Panc1 (cell line): ENCODE measurements around the gene LPIN3.

Experiments
- POLR2AphosphoS5 ChIP-seq: IDR thresholded peaks from 2 replicates; pipeline ENCODE4 v1.6.1; 2012; ENCODE audit warnings: mild to moderate bottlenecking, low read depth, low read length, moderate library complexity
- SIN3A ChIP-seq: IDR thresholded peaks from 2 replicates; pipeline ENCODE4 v1.6.1; 2012; ENCODE audit warnings: low read depth, mild to moderate bottlenecking, low read length, moderate library complexity, borderline replicate concordance; ENCODE audit not compliant: insufficient read depth
- TCF7L2 ChIP-seq: IDR thresholded peaks from 2 replicates; pipeline ENCODE4 v1.6.1; 2011; ENCODE audit warnings: mild to moderate bottlenecking, low read depth, low read length, inconsistent platforms
- TF ChIP-seq, protein P1 (sequence below), 2 experiments: IDR thresholded peaks; 2 replicates each; pipeline ENCODE4 v1.6.1; 2011 to 2012; ENCODE audit warnings: low read depth in 2 of 2, control low read depth in 1 of 2, low read length in 1 of 2, mild to moderate bottlenecking in 1 of 2, moderate library complexity in 1 of 2; ENCODE audit not compliant: insufficient read depth in 1 of 2
- TF ChIP-seq, protein P2 (sequence below): fragments of 450-650 bp; IDR thresholded peaks from 2 replicates; pipeline ENCODE4 v1.5.1; 2017; ENCODE audit warnings: mild to moderate bottlenecking

DNA sequence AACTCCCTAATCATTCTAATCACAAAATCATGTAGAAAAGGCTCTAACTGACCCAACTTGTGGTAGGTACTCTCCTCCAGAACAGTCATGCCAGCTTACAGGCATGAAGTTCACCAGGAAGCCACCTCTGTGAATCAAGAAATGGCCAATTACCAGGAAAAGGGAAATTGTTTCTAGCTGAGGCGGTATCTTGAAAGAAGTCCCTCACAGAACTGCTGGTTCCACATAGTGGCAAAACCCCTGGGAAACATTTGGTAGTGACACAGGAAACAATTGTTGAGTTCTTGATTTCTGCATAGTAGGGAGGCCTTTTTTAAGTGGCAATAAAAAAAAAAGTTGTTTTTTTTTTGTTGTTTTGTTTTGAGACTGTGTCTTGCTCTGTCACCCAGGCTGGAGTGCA is 19.6 kb upstream of the LPIN3 start:
- TF ChIP-seq, protein P1, sequence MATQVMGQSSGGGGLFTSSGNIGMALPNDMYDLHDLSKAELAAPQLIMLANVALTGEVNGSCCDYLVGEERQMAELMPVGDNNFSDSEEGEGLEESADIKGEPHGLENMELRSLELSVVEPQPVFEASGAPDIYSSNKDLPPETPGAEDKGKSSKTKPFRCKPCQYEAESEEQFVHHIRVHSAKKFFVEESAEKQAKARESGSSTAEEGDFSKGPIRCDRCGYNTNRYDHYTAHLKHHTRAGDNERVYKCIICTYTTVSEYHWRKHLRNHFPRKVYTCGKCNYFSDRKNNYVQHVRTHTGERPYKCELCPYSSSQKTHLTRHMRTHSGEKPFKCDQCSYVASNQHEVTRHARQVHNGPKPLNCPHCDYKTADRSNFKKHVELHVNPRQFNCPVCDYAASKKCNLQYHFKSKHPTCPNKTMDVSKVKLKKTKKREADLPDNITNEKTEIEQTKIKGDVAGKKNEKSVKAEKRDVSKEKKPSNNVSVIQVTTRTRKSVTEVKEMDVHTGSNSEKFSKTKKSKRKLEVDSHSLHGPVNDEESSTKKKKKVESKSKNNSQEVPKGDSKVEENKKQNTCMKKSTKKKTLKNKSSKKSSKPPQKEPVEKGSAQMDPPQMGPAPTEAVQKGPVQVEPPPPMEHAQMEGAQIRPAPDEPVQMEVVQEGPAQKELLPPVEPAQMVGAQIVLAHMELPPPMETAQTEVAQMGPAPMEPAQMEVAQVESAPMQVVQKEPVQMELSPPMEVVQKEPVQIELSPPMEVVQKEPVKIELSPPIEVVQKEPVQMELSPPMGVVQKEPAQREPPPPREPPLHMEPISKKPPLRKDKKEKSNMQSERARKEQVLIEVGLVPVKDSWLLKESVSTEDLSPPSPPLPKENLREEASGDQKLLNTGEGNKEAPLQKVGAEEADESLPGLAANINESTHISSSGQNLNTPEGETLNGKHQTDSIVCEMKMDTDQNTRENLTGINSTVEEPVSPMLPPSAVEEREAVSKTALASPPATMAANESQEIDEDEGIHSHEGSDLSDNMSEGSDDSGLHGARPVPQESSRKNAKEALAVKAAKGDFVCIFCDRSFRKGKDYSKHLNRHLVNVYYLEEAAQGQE (IDR thresholded peaks at IDR 0.05; ENCODE audit: insufficient read depth in 1 of 2, low read depth in 2 of 2, low read length in 1 of 2), result no peak
- TF ChIP-seq POLR2AphosphoS5 (no peak), SIN3A (no peak), TCF7L2 (no peak)
- TF ChIP-seq, protein P2, sequence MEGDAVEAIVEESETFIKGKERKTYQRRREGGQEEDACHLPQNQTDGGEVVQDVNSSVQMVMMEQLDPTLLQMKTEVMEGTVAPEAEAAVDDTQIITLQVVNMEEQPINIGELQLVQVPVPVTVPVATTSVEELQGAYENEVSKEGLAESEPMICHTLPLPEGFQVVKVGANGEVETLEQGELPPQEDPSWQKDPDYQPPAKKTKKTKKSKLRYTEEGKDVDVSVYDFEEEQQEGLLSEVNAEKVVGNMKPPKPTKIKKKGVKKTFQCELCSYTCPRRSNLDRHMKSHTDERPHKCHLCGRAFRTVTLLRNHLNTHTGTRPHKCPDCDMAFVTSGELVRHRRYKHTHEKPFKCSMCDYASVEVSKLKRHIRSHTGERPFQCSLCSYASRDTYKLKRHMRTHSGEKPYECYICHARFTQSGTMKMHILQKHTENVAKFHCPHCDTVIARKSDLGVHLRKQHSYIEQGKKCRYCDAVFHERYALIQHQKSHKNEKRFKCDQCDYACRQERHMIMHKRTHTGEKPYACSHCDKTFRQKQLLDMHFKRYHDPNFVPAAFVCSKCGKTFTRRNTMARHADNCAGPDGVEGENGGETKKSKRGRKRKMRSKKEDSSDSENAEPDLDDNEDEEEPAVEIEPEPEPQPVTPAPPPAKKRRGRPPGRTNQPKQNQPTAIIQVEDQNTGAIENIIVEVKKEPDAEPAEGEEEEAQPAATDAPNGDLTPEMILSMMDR, result no peak
